ENCODE results near the gene BLNK. TPM values are rescaled to one million over a fixed set of nuclear protein-coding genes. Genes with fewer than 3 reads are reported as not detected.

BLNK gene
- total RNA-seq (1 to 10 TPM; 1.2 to 4.3 (median 2.2) TPM), polyA plus RNA-seq (1 to 10 TPM in 1 of 2 donors, under 1 TPM in 1; 0.65 to 6.0 TPM)
- long read RNA-seq, donor 1, partial matches to known transcripts: 0 of 2 reads
- long read RNA-seq, donor 1, other reads (novel, unspliced or antisense): 0 of 2 reads
- long read RNA-seq, donor 2: 0 reads
- long read RNA-seq, donor 3, partial matches to known transcripts: 2 of 5 reads
- long read RNA-seq, donor 3, other reads (novel, unspliced or antisense): 2 of 5 reads

DNA sequence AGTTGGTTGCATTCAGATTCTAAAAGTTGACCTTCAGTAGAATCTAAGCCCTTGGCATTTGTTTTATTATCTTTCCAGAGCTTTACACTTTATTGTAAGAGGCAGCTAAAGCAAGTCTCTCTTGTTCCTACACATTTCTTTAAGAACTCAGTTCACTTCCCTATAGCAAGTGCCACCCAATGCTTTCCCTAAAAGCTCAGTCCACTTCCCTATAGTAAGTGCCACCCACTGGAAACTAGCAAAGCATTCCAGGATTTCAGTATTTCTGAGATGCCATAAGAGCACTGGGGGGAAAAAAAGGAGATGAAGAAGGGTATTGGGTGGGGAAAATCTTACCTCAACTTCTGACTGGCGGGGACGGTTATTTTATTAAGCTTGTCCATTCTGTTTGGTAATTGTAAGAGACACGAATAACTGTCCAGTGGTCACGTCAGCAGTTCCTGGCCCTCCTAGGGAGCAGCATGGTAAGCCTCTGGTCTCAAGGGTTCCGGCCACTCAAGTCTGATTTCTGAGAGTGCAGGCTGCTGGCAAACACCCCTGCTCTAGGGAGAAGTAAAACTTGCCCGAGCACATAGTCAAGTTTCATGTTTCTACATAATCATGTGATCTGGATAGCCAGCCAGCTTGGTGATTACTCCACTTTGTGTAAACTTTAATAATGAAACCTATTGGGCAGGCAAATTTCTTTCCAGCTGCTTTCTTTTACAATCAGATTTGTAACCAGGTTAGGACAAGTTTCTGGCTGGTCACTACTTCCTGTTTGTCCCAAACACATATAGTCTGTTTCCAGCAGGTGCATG is at the start of gene BLNK:
BLNK (minus strand) TSS at position 554 of the 800 bp plus-strand sequence; CDS start at position 383, 171 bp downstream.
- WGBS, 3 donors: 52 to 55% (median 53%) methylated on average over 6 of the region's 6 CpGs
- H3K36me3 ChIP-seq: no peaks in the 10 kb centered on the region
- H3K9me3 ChIP-seq: no peaks in the 10 kb centered on the region
- TF ChIP-seq EP300 (IDR thresholded peaks at IDR 0.05) (no peak), POLR2A (IDR thresholded peaks at IDR 0.05) (no peak)
- TF ChIP-seq, protein P1, sequence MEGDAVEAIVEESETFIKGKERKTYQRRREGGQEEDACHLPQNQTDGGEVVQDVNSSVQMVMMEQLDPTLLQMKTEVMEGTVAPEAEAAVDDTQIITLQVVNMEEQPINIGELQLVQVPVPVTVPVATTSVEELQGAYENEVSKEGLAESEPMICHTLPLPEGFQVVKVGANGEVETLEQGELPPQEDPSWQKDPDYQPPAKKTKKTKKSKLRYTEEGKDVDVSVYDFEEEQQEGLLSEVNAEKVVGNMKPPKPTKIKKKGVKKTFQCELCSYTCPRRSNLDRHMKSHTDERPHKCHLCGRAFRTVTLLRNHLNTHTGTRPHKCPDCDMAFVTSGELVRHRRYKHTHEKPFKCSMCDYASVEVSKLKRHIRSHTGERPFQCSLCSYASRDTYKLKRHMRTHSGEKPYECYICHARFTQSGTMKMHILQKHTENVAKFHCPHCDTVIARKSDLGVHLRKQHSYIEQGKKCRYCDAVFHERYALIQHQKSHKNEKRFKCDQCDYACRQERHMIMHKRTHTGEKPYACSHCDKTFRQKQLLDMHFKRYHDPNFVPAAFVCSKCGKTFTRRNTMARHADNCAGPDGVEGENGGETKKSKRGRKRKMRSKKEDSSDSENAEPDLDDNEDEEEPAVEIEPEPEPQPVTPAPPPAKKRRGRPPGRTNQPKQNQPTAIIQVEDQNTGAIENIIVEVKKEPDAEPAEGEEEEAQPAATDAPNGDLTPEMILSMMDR (IDR thresholded peaks at IDR 0.05): no peak
- DNase-seq: no peak
- intact Hi-C loops (cut with DNase I): no loop called here
- H3K27ac ChIP-seq: no peak within 1 kb of the TSS
- H3K4me1 ChIP-seq (ENCODE audit: insufficient read depth): no peaks in the 10 kb centered on the region
- H3K4me3 ChIP-seq: no peak within 1 kb of the TSS
- no peaks in the 10 kb centered on the region for H3K27me3 ChIP-seq

DNA sequence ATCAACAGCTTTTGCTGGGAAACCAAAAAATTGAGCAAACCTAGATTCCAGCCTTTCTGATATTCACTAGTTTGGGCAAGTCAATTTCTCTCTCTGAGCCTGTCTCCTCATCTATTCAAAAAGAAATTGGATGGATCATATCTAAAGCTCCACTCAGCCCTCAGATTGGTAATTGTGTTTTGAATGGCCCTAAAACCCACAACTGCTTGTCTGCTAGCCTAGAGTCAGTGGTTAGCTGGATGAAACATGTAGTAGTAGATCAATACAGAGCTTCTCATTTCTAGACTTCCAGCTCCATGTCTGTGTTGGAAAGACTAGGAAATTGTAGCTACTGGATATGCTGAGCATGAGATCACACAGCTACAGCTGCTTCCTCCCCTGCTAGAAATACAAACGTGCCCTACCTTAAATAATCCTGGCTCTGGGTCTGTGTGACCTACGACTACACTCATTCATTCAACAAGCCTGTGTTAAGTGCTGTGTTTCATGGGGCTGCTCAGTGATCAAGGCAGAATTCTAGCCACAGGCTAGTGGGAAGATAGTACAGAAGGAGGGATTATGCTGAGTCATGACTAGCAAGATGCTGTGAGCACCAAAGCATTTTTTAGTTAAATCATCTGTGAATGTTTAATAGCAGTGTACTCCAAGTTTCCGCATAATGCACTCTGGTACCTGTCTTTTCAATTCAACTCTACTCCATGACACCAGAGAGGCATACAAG is 48.5 kb upstream of the BLNK start:
- H3K27me3 ChIP-seq: no peaks in the 10 kb centered on the region
- 24 to 29% (median 24%) methylated on average over 3 of the region's 3 CpGs for WGBS, 3 donors
- no peak for DNase-seq
- no peaks in the 10 kb centered on the region for H3K36me3 ChIP-seq
- no peaks in the 10 kb centered on the region for H3K4me1 ChIP-seq (ENCODE audit: insufficient read depth)
- no peaks in the 10 kb centered on the region for H3K9me3 ChIP-seq
- intact Hi-C loops (cut with DNase I): no loop called here
- no peak overlapping the region for H3K27ac ChIP-seq
- TF ChIP-seq, protein P1 (IDR thresholded peaks at IDR 0.05): no peak
- TF ChIP-seq EP300 (IDR thresholded peaks at IDR 0.05) (no peak), POLR2A (IDR thresholded peaks at IDR 0.05) (no peak)
- no peak overlapping the region for H3K4me3 ChIP-seq

DNA sequence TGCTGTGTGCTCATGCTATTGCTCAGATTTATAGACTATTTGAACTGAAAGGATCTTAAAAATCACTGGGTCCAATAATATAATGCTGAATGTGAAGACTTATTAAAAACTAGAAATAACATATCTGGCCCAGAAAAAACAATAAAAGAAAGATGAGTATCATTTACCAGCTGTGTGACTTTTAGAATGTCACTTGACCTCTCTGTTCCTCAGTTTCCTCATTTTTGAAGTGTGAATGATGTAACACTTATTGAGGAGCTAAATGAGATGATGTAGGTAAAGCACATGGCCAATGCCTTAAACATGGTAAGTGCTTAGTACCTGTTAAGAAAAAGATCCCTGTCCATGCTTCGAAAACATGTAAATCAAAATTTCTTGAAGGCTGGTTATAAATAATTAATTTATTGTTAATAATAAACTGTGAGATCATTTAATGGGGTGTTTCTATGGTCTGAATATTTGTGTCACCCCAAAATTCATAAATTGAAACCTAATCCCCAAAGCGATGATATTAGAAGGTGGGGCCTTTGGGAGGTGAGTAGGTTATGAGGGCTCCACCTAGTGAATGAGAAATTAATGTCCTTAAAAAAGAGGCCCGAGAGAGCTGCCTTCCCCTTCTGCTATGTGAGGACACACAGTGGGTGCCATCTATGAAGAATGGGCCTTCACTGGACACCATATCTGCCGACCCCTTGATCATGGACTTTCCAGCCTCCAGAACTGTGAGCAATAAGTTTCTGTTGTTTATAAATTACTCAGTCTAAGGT is 45.9 kb upstream of the BLNK start:
- intact Hi-C loops (cut with DNase I): no loop called here
- no peak for DNase-seq
- Histone ChIP-seq H3K4me1 (ENCODE audit: insufficient read depth) (no peaks in the 10 kb centered on the region), H3K27ac (no peak overlapping the region), H3K9me3 (no peaks in the 10 kb centered on the region), H3K36me3 (no peaks in the 10 kb centered on the region), H3K4me3 (no peak overlapping the region), H3K27me3 (no peaks in the 10 kb centered on the region)
- 78 to 85% (median 80%) methylated on average over 4 of the region's 4 CpGs for WGBS, 3 donors
- TF ChIP-seq EP300 (IDR thresholded peaks at IDR 0.05): no peak
- TF ChIP-seq, protein P1 (IDR thresholded peaks at IDR 0.05): no peak

DNA sequence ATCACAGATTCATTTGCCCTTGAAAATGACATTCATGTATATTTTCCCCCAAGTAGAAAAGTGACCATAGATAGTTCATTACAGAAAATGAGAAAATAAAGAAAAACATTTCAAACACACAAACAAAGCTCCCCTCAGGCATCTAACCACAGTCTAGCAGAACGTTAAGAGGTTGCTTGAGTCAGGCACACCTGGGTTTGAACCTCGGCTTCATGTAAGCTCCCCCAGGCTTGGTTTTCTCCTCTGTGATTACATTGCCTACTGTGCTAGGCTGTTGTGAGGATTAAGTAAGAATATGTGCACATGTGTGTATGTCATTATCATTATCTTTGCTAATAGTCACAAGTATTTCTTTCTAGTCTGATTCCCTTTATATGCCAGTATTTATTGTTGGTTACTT is 42.0 kb upstream of the BLNK start:
- Histone ChIP-seq H3K27me3 (no peaks in the 10 kb centered on the region), H3K36me3 (no peaks in the 10 kb centered on the region), H3K9me3 (no peaks in the 10 kb centered on the region), H3K27ac (no peak overlapping the region), H3K4me1 (ENCODE audit: insufficient read depth) (peaks cover 6% of the 10 kb centered on the region), H3K4me3 (no peak overlapping the region)
- TF ChIP-seq, protein P1 (IDR thresholded peaks at IDR 0.05): no peak
- TF ChIP-seq POLR2A (IDR thresholded peaks at IDR 0.05) (no peak), EP300 (IDR thresholded peaks at IDR 0.05) (no peak)
- intact Hi-C loops (cut with DNase I): no loop called here
- DNase-seq: no peak
- WGBS, 3 donors: 62 to 74% (median 64%) methylated on average over 2 of the region's 2 CpGs
